A549 (cell line): ENCODE results near the gene BBX.

ENCODE experiments used
- BHLHE40 ChIP-seq: IDR thresholded peaks from 2 replicates; pipeline ENCODE4 v1.6.1; 2012; ENCODE audit warnings: low read depth, low read length, inconsistent platforms
- CHD2 ChIP-seq: fragments of 150-350 bp; IDR thresholded peaks from 2 replicates; pipeline ENCODE4 v1.6.1; 2014; ENCODE audit warnings: low read length; ENCODE audit not compliant: partially characterized antibody
- EP300 ChIP-seq, 2 experiments: fragments of >200 bp; sonication (Bioruptor Twin); formaldehyde crosslinking; IDR thresholded peaks; 2 replicates in 1 of 2; 3 replicates in 1 of 2; pipeline ENCODE4 v1.6.1; 2016 to 2017
- ESRRA ChIP-seq: fragments of 150-350 bp; IDR thresholded peaks from 2 replicates; pipeline ENCODE4 v1.6.1; 2014; ENCODE audit warnings: mild to moderate bottlenecking, low read length, borderline replicate concordance
- FOSL2 ChIP-seq, 2 experiments: fragments of 450-650 bp in 1 of 2; fragments of >200 bp in 1 of 2; sonication (Bioruptor Twin) in 1 of 2; formaldehyde crosslinking; IDR thresholded peaks; 2 replicates each; pipeline versions ENCODE4 v1.5.0 to v1.6.1; 2016 to 2020; ENCODE audit warnings: mild to moderate bottlenecking in 1 of 2, moderate library complexity in 1 of 2
- HDAC2 ChIP-seq: fragments of 200-600 bp; sonication (generic); IDR thresholded peaks from 2 replicates; pipeline ENCODE4 v1.6.1; 2016
- JUN ChIP-seq, 2 experiments: fragments of >200 bp; sonication (Bioruptor Twin); formaldehyde crosslinking; IDR thresholded peaks; 2 replicates in 1 of 2; 3 replicates in 1 of 2; pipeline ENCODE4 v1.6.1; 2016 to 2017
- JUNB ChIP-seq: fragments of >200 bp; sonication (Bioruptor Twin); formaldehyde crosslinking; IDR thresholded peaks from 2 replicates; pipeline ENCODE4 v1.6.1; 2016
- POLR2A ChIP-seq: IDR thresholded peaks from 2 replicates; pipeline ENCODE4 v1.6.1; 2012; ENCODE audit warnings: mild to moderate bottlenecking, low read length
- RNF2 ChIP-seq: fragments of 200-600 bp; sonication (generic); IDR thresholded peaks from 2 replicates; pipeline ENCODE4 v1.6.1; 2016; ENCODE audit warnings: low read depth, mild to moderate bottlenecking, antibody characterized with exemption, moderate library complexity, borderline replicate concordance
- SREBF2 ChIP-seq: fragments of 450-650 bp; IDR thresholded peaks from 2 replicates; pipeline ENCODE4 v1.6.1; 2014; ENCODE audit warnings: mild to moderate bottlenecking, moderate library complexity
- TF ChIP-seq, protein P1 (sequence below): fragments of >200 bp; sonication (Bioruptor Twin); formaldehyde crosslinking; IDR thresholded peaks from 3 replicates; pipeline ENCODE4 v1.5.1; 2016
- TF ChIP-seq, protein P2 (sequence below): IDR thresholded peaks from 2 replicates; pipeline ENCODE4 v1.6.1; 2012; ENCODE audit warnings: low read depth, borderline replicate concordance
- TF ChIP-seq, protein P3 (sequence below): fragments of 200-600 bp; sonication (generic); IDR thresholded peaks from 2 replicates; pipeline ENCODE4 v1.6.1; 2016; ENCODE audit warnings: antibody characterized with exemption, mild to moderate bottlenecking, moderate library complexity

DNA sequence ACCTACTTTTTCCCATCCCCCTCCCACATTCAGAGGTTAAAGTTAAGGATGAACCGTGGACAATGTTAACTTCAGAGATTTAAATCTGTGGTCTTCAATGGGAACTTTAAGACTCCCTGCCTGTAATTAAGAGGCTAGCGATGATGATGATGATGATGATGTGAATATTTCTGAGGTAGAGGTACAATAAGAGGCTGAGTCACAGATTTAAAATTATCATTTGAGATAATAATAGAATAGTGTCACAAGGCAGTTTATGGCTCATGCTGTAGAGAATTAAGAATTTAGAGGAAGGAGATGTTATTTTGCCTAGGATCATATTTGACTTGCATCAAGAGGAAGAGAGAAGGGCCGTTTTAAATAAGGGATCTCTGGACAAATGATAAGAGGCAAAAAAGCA lies 146.2 kb downstream of the BBX start:
- no peak for TF ChIP-seq ESRRA
- TF ChIP-seq, protein P1, sequence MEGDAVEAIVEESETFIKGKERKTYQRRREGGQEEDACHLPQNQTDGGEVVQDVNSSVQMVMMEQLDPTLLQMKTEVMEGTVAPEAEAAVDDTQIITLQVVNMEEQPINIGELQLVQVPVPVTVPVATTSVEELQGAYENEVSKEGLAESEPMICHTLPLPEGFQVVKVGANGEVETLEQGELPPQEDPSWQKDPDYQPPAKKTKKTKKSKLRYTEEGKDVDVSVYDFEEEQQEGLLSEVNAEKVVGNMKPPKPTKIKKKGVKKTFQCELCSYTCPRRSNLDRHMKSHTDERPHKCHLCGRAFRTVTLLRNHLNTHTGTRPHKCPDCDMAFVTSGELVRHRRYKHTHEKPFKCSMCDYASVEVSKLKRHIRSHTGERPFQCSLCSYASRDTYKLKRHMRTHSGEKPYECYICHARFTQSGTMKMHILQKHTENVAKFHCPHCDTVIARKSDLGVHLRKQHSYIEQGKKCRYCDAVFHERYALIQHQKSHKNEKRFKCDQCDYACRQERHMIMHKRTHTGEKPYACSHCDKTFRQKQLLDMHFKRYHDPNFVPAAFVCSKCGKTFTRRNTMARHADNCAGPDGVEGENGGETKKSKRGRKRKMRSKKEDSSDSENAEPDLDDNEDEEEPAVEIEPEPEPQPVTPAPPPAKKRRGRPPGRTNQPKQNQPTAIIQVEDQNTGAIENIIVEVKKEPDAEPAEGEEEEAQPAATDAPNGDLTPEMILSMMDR = no peak
- no peak for TF ChIP-seq POLR2A
- TF ChIP-seq JUN (IDR thresholded peaks at IDR 0.05) = no peak
- no peak for TF ChIP-seq FOSL2 (IDR thresholded peaks at IDR 0.05)
- no peak for TF ChIP-seq FOSL2 (CRISPR knock-in tag; IDR thresholded peaks at IDR 0.05)
- TF ChIP-seq CHD2 = no peak
- TF ChIP-seq, protein P2, sequence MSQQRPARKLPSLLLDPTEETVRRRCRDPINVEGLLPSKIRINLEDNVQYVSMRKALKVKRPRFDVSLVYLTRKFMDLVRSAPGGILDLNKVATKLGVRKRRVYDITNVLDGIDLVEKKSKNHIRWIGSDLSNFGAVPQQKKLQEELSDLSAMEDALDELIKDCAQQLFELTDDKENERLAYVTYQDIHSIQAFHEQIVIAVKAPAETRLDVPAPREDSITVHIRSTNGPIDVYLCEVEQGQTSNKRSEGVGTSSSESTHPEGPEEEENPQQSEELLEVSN = no peak
- TF ChIP-seq HDAC2 = no peak
- no peak for TF ChIP-seq SREBF2
- no peak for TF ChIP-seq EP300 (IDR thresholded peaks at IDR 0.05)
- no peak for TF ChIP-seq JUNB
- TF ChIP-seq, protein P3, sequence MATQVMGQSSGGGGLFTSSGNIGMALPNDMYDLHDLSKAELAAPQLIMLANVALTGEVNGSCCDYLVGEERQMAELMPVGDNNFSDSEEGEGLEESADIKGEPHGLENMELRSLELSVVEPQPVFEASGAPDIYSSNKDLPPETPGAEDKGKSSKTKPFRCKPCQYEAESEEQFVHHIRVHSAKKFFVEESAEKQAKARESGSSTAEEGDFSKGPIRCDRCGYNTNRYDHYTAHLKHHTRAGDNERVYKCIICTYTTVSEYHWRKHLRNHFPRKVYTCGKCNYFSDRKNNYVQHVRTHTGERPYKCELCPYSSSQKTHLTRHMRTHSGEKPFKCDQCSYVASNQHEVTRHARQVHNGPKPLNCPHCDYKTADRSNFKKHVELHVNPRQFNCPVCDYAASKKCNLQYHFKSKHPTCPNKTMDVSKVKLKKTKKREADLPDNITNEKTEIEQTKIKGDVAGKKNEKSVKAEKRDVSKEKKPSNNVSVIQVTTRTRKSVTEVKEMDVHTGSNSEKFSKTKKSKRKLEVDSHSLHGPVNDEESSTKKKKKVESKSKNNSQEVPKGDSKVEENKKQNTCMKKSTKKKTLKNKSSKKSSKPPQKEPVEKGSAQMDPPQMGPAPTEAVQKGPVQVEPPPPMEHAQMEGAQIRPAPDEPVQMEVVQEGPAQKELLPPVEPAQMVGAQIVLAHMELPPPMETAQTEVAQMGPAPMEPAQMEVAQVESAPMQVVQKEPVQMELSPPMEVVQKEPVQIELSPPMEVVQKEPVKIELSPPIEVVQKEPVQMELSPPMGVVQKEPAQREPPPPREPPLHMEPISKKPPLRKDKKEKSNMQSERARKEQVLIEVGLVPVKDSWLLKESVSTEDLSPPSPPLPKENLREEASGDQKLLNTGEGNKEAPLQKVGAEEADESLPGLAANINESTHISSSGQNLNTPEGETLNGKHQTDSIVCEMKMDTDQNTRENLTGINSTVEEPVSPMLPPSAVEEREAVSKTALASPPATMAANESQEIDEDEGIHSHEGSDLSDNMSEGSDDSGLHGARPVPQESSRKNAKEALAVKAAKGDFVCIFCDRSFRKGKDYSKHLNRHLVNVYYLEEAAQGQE = no peak
- no peak for TF ChIP-seq BHLHE40
- no peak for TF ChIP-seq RNF2
